RKO (cell line): Measurements from ENCODE around the gene SMPD1.
A peak's percentile ranks its signal among the peaks of the same experiment; 100 is the strongest.

Experiments
- DNase-seq: peaks from one replicate; pipeline ENCODE4 v3.0.0-alpha.2; 2016; ENCODE audit warnings: low spot score

The SMPD1 gene

GRCh38 chr11:6414874-6415328, 24.6 kb downstream of the SMPD1 start:
- no peak for DNase-seq

GRCh38 chr11:6415797-6416196, 25.5 kb downstream of the SMPD1 start:
- no peak for DNase-seq

- DNase-seq: no peak
These were observed 27.8 kb downstream of the SMPD1 start for GRCh38 chr11:6417907-6418556.

GRCh38 chr11:6418557-6419008, 28.3 kb downstream of the SMPD1 start:
- no peak for DNase-seq

- DNase-seq: peak; percentile 64
These were observed 28.8 kb downstream of the SMPD1 start, which contains the start of gene APBB1 for GRCh38 chr11:6419009-6419631. APBB1 (minus strand) TSS chr11:6419094; CDS start chr11:6411347, 7,747 bp downstream.

GRCh38 chr11:6420677-6421076, 30.4 kb downstream of the SMPD1 start:
- no peak for DNase-seq

- no peak for DNase-seq
These were observed 37.2 kb downstream of the SMPD1 start for GRCh38 chr11:6427516-6427915.

- DNase-seq: no peak
These were observed 41.6 kb downstream of the SMPD1 start for GRCh38 chr11:6431861-6432260.

GRCh38 chr11:6433998-6434660, 43.9 kb downstream of the SMPD1 start:
- DNase-seq: no peak

- no peak for DNase-seq
These were observed 47.1 kb downstream of the SMPD1 start for GRCh38 chr11:6437423-6437822.

- no peak for DNase-seq
These were observed 47.7 kb downstream of the SMPD1 start for GRCh38 chr11:6437993-6438392.

- DNase-seq: peak; percentile 51
These were observed 48.8 kb downstream of the SMPD1 start for GRCh38 chr11:6438979-6439571.

GRCh38 chr11:6440906-6441358, 50.7 kb downstream of the SMPD1 start, which contains the start of gene HPX:
HPX (minus strand) TSS chr11:6440987; CDS start chr11:6440963, 24 bp downstream.
- DNase-seq: no peak

- DNase-seq: no peak
These were observed 52.2 kb downstream of the SMPD1 start for GRCh38 chr11:6442441-6442840.

GRCh38 chr11:6443269-6444003, 53.2 kb downstream of the SMPD1 start:
- peak; percentile 40 for DNase-seq
